ENCODE results near the gene CLEC4M. TPM values are rescaled to one million over a fixed set of nuclear protein-coding genes. Genes with fewer than 3 reads are reported as not detected.

Gene CLEC4M
- polyA plus RNA-seq, 1 donor (not counting 4 experiments of a cell fraction or from before 2014, with no cell fraction given): not detected

GRCh38 chr19:7742575-7742974 is 20.5 kb upstream of the CLEC4M start:
- H3K9ac ChIP-seq (ENCODE audit: control insufficient read depth, extremely low read depth, insufficient read depth, low read length): no peak overlapping the region
- no peaks in the 10 kb centered on the region for H4K20me1 ChIP-seq (ENCODE audit: control insufficient read depth, extremely low read depth, insufficient read depth, low read length)
- H3K9me3 ChIP-seq (ENCODE audit: control insufficient read depth, low read depth, low read length): no peaks in the 10 kb centered on the region
- FAIRE-seq (no peak), DNase-seq (ENCODE audit: low read depth, low spot score) (no peak)
- no peak overlapping the region for H2AFZ ChIP-seq (ENCODE audit: control insufficient read depth, low read length)
- H3K27ac ChIP-seq (ENCODE audit: control insufficient read depth, insufficient read depth, low read length): no peak overlapping the region
- no peaks in the 10 kb centered on the region for H3K27me3 ChIP-seq (ENCODE audit: control insufficient read depth, extremely low read depth, insufficient read depth, low read length)
- H3K4me1 ChIP-seq (ENCODE audit: control insufficient read depth, extremely low read depth, insufficient read depth, low read length): no peaks in the 10 kb centered on the region
- dilution Hi-C loops (cut with MboI; ENCODE audit: extremely low pct_ligation_motif_present, low sequenced_read_pairs): no loop called here
- H3K79me2 ChIP-seq (ENCODE audit: control insufficient read depth, insufficient read depth, low read length): no peaks in the 10 kb centered on the region
- H3K4me3 ChIP-seq (ENCODE audit: control insufficient read depth in 2 of 3, extremely low read depth in 1 of 3, insufficient read depth in 2 of 3, low read depth in 1 of 3, low read length in 3 of 3): no peak overlapping the region
- H3K36me3 ChIP-seq (ENCODE audit: control insufficient read depth in 2 of 2, extremely low read depth in 1 of 2, insufficient read depth in 2 of 2, low read length in 2 of 2): no peaks in the 10 kb centered on the region
- H3K4me2 ChIP-seq (ENCODE audit: control insufficient read depth, extremely low read depth, insufficient read depth, low read depth, low read length): no peak overlapping the region
- no peaks in the 10 kb centered on the region for H3K9me1 ChIP-seq (ENCODE audit: control insufficient read depth, extremely low read depth, insufficient read depth, low read length)
- TF ChIP-seq EZH2 (IDR thresholded peaks at IDR 0.05; ENCODE audit: low read length): no peak
- no peak for TF ChIP-seq CTCF (optimal IDR thresholded peaks at IDR 0.05 in 1 of 3, IDR thresholded peaks at IDR 0.05 in 1 of 3, conservative IDR thresholded peaks at IDR 0.05 in 1 of 3; ENCODE audit: extremely low read depth in 1 of 3, insufficient read depth in 2 of 3, low read length in 3 of 3)

GRCh38 chr19:7742991-7743390 is 20.1 kb upstream of the CLEC4M start:
- H3K27me3 ChIP-seq (ENCODE audit: control insufficient read depth, extremely low read depth, insufficient read depth, low read length): no peaks in the 10 kb centered on the region
- dilution Hi-C loops (cut with MboI; ENCODE audit: extremely low pct_ligation_motif_present, low sequenced_read_pairs): no loop called here
- no peak for FAIRE-seq

More at GRCh38 chr19:7742991-7743390, 20.1 kb upstream of the CLEC4M start:
- Histone ChIP-seq H4K20me1 (ENCODE audit: control insufficient read depth, extremely low read depth, insufficient read depth, low read length) (no peaks in the 10 kb centered on the region), H2AFZ (ENCODE audit: control insufficient read depth, low read length) (no peak overlapping the region), H3K9me3 (ENCODE audit: control insufficient read depth, low read depth, low read length) (no peaks in the 10 kb centered on the region), H3K4me2 (ENCODE audit: control insufficient read depth, extremely low read depth, insufficient read depth, low read depth, low read length) (no peak overlapping the region), H3K27ac (ENCODE audit: control insufficient read depth, insufficient read depth, low read length) (no peak overlapping the region), H3K79me2 (ENCODE audit: control insufficient read depth, insufficient read depth, low read length) (no peaks in the 10 kb centered on the region), H3K4me1 (ENCODE audit: control insufficient read depth, extremely low read depth, insufficient read depth, low read length) (no peaks in the 10 kb centered on the region), H3K9ac (ENCODE audit: control insufficient read depth, extremely low read depth, insufficient read depth, low read length) (no peak overlapping the region), H3K9me1 (ENCODE audit: control insufficient read depth, extremely low read depth, insufficient read depth, low read length) (no peaks in the 10 kb centered on the region), H3K36me3 (ENCODE audit: control insufficient read depth in 2 of 2, extremely low read depth in 1 of 2, insufficient read depth in 2 of 2, low read length in 2 of 2) (no peaks in the 10 kb centered on the region), H3K4me3 (ENCODE audit: control insufficient read depth in 2 of 3, extremely low read depth in 1 of 3, insufficient read depth in 2 of 3, low read depth in 1 of 3, low read length in 3 of 3) (no peak overlapping the region)
- no peak for DNase-seq (ENCODE audit: low read depth, low spot score)
- TF ChIP-seq EZH2 (IDR thresholded peaks at IDR 0.05; ENCODE audit: low read length) (no peak), CTCF (optimal IDR thresholded peaks at IDR 0.05 in 1 of 3, IDR thresholded peaks at IDR 0.05 in 1 of 3, conservative IDR thresholded peaks at IDR 0.05 in 1 of 3; ENCODE audit: extremely low read depth in 1 of 3, insufficient read depth in 2 of 3, low read length in 3 of 3) (no peak)
